GM18907 (cell line): ENCODE measurements around the gene GJA3.

Experiments
- ATAC-seq: cut with Tn5 transposase; IDR thresholded peaks from one replicate; pipeline ENCODE4 v1.9.1; 2021; ENCODE audit warnings: mild to moderate bottlenecking, moderate library complexity; ENCODE audit not compliant: unreplicated experiment

GJA3 gene

DNA sequence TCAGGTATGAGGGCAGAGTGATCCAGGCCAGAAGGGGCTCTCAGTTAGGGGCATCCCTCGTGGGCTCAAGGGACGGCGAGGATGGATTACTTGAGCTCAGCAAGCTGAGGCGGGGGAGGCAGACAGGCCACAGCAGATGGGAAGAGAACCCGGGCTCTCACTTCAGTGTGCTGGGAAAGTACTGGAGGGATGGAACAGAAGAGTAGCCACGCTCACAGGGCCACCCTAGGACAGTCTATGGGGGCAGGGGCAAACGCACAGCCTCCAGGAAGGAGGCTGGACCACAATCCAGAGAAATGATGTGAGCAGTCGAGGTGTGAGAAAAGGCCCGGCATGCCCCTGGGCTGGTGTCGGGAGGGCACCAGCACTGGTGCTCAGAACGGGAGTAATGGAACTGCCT, 9.2 kb downstream of the GJA3 start:
- no peak for ATAC-seq

DNA sequence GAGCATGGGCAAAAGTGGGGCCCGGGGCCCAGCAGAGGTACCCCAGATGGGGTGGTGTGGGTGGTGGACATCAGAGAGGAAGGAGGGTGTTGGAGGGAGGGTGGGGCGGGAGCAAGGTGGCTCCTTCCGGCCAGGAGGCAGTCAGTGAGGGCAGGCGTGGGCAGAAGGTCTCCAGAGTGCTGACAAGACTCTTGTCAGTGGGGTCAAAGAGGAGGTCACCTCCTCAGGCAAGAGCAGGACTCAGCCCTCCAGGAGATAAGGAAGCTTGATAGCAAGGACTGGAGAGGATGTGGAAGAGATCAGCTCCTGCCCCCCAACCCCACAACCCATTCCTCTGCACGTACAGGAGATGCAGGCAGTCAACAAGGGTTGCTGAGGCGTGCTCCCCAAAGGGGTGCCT, 9.8 kb downstream of the GJA3 start:
- ATAC-seq, result no peak

DNA sequence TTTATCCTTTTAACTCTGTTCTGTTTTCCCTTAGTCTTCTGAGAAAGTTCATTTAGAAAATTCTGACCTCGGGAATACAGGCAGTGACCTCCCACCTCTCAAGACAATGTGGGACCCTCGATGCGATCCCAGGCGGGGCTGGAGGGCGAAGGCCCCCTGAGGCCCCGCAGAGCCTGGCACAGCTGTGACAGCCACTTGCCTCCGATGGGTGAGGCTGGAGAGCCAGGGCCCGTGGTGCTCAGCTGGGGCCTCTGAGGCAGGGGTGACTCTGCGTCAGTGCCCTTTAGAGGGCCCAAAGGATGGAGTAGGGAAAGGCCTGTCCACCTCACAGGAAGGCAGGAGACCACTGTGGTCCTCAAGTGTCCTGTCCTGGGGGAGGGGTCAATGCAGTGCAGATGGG, 10.3 kb downstream of the GJA3 start:
- ATAC-seq, result no peak

DNA sequence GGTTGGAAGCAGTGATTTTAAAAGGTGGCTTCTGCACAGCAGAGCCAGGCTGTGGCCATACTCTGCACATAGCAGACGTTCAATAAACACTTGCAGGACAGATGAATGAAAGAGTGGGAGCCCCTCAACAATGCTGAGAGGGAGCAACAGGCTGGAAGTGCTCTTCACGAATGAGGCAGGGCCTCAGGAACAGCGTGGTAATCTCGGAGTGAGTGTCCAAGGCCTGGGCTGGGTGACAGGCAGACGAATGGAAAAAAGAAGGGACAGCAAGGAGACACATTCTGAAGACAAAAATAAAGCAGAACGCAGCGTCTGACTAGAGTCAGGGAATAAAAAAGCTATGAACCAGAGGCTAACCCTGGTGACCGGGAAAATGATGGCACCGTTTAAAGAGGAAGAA, 11.1 kb downstream of the GJA3 start:
- no peak for ATAC-seq

DNA sequence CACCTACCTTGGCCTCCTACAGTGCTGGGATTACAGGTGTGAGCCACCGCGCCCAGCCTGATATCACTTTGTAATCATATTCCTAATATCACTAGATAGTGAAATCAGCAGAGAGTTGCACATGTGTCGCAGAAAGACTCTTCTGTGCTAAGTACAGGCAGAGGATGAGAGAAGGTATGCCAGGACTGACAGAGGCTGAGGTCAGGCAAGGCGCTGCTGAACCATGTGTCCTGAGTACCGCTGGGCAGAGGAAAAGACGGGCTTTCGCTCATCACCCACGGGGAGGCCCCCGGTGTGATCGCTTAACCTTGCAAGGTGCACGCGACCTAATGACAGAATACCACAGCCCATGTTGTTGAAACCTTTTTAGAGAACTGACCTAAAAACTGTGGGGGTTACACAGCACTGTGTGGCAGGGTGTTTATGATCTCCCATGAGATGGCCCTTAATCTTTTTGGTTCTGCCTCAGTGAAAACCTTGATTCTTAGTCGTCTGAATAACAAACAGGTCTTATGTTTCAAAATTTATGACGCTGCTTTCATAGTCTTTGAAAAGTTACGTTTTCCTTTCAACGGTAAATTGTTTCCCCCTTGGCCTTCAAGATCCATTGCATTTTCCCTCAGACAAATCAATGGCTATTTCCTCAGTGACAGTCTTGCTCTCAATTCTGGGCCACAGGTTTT, 12.2 kb downstream of the GJA3 start:
- no peak for ATAC-seq

DNA sequence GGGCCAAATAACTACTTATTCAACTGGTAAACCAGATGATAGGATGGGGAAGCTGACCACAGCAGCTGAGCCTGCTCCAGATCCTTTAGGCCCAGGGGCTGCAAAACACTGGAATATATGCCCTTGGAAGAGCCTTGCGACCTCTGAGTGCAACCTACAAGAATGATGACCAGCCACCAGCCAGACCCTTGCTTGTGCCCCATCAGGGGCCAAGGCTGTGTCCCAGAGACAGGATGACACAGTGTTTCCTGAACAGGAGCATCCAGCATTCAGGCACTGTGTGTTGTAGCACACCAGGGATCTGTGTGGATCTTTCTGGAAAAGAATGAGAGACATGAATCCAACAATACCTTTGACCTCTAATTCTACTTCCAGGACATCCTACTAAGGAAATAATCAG, 14.5 kb downstream of the GJA3 start:
- no peak for ATAC-seq

DNA sequence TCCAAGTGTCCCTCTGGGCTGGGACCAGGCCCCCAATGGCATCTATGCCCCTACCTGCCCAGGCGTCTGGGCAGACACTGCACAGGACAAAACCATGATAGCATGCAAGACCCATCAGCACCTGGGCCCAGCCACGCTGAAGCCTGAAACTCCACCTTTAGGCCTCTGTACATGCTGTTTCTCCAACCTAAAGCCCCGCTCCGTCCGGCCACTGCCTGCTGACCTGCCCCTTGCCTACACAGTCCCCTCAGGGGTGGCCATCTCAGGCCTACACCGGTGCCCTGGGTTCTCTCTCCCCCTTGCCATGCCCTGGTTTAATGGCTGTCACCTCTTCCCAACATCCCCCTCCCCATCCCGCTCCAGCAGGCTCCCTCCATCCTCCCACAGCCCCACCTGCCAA, 15.3 kb downstream of the GJA3 start:
- no peak for ATAC-seq

DNA sequence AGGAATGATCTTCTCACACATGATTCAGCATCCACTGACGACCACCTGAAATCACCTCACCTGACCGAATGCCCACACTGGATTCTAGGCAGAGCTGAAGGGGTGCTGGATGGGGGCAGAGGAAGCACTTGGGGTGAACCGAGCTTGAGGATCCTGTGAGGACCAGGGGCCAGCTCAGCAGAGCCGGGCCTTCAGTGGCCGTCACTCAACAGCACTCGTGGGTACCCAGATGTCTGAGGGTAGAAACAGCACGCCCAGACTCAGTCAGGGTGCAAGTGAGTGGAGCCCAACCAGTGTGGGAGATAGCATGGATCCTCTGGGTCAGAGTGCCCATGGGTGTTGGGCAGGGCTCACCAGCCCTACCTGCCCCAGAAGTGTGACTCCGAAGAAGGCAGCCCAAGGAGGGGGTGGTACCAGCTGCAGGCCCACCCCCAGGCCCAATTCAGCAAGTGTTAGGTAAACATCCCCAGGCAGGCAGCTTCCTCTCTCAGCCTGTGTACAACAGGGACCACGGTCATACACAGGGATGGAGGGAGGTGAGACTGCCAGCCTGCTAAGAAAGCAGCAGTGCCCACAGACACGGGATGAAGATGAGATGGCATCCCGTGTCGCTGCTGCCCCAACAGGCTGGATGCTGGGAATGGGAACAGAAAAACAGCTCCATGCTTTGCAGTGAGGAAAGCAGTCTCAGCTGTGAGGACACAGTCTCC, 16.6 kb downstream of the GJA3 start:
- ATAC-seq, result no peak

DNA sequence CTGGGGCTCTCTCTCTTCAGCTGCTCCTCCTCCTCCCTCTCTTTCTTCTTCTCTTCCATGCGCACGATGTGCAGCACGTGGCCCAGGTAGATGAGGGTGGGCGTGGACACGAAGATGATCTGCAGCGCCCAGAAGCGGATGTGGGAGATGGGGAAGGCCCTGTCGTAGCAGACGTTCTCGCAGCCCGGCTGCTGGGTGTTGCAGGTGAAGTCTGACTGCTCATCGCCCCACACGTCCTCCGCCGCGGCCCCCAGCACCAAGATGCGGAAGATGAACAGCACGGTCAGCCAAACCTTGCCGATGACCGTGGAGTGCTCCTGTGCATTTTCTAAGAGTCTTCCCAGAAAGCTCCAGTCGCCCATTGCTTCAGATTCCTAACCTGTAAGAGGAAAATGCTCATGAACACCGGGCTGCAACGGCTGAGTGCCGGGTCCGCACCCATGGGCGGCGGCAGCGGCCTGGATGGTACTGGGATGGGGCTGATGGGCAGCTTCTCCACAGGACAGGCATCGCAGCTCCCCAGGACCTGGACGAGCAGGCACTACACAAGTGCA, 17.8 kb downstream of the GJA3 start:
- no peak for ATAC-seq

DNA sequence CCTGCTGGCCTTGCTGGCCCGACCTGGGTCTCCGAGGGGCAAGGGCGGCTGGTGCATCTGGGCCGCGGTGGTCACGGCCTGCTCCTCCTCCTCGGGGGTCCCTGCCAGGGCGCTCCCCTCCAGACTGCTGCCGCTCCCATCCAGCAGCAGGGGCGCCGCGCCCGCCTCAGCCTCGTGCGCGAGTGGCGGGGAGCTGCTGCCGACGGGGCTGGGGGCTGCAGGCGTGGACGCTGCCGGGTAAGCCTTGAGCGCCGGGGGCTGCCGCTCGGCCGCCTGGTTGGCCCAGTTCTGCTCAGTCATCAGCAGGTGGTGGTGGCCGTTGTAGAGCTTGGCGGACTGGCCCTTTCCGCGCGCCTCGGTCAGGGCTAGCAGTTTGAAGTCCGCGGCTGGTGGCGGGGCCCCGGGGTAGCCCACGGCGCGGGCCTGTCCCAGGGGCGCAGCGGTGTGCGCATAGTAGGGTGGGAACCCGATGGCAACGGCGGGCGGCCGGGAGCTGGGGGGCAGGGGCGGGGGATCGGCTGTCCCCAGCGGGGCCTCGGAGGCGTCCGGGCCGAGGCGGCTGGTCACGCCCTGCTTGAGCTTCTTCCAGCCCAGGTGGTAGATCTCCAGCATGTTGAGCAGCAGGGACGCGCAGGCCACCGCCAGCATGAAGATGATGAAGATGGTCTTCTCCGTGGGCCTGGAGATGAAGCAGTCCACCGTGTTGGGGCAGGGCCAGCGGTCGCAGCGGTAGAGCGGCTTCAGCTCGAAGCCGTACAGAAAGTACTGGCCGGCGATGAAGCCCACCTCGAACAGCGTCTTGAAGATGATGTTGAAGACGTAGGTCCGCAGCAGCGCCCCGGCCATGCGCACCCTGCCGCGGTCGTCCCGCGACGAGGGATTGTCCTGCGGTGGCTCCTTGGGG, 18.6 kb downstream of the GJA3 start:
- no peak for ATAC-seq

DNA sequence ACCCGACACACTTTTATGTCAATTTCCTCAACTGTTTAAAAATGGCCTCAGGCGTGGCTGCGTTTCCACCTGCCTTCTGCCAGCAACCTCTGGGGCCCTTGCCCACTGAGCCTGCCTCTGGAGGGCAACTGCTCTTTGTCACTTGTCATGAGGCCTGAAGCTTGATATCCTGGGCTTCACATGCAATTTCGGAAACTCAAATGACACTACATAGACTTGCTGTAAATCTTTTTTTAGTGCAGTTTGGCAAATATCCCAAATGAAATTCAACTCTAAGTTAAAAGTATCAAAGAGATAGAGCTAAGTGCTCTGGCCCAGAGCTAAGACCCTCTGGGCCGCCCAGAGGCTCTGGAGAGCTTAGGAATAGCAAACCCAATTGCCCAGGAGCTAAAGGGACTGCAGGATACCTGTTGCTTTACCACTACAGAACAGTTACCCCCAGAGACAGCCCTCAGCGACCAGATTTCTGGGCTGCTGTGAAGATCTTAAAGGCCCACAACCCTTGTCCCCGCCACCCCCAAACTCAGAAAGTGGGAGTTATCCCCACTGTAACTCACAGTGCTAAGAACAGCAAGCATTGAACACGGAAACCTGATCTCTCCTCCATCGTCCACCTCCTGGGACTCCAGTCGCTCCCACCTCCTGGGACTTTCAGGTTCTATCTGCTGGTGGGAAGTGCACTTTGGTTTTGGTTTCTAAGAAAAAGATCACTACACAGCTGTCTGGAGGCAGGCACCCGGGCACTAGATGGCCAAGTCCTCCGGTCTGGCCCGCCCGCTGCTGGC, 19.4 kb downstream of the GJA3 start:
- ATAC-seq, result no peak

DNA sequence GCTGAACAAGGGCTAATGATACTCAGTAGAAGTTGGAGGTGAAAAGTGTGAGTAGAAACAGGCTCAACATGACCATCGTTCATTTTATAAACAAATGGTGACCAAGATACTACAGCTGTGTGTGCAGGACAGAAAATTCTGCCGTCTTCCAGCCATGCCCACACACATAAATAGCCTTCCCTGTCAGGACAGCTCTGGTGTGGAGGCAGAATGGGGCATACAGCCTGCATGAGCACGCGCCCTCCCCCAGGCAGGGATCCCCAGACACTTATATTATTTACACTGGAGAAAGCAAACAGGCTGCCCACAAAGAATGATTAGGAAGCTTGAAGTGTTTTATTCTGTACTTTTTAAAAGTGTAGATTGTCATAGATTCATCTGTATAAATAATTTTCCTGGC, 20.4 kb downstream of the GJA3 start:
- ATAC-seq, result no peak

DNA sequence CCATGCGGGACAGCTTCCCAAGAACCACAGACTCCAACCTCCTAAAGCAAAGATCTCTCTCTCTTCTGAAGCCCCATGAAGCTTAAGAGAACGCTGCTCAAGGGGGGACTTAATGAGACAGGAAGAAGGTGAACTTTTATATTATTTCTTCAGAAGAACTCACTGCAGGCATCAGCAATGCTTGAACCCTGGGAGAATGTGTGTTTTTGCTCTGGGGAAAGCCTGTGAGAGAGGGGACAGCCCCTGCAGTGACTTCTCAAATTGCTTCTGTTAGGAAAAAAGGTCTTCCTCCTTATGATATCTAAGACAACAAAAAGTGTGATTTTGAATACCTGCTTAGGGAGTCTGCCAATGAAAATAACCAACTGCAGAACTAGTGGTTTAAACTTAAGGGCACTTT, 23.0 kb downstream of the GJA3 start:
- ATAC-seq, result no peak

DNA sequence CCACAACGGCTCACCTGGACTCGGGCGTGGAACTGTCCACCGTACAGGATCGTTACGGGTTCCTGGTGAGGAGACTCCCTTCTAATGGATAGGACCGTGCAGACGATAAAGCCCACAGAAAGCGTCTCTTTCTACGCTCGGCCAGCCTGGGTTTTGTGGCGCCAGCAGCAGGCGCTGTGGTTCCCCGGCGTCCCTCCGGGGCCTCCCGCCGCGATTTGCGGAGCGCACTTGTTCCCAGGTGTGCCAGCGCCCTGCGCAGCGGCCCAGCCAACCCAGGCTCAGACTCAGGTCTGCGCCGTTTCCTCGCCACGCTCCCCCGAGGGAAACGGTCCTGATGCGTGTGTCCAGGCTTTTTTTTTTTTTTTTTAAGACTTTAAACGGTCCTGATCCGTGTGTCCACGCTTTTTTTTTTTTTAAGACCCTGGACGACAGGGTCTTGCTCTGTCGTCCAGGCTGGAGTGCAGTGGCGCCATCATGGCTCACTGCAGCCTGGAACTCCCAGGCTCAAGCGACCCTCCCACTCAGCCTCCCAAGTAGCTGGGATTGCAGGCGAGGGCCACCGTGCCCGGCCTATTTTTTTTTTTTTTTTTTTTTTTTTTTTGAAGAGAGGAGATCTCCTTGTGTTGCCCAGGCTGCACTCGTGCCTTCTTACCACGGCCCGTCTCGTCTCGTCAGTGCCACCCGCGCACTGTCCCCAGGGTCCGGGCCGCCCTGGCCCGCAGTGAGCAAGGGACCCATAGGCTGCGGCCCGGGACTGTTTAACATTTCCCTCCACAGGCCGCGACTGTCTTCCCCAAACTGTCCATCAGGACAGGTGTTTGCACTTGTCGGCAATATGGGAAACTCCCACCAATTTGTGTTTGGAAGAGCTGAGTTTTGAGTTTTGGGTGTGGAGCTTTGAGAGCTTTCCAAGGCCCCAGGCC, 23.8 kb downstream of the GJA3 start:
- peak; percentile 76 for ATAC-seq

DNA sequence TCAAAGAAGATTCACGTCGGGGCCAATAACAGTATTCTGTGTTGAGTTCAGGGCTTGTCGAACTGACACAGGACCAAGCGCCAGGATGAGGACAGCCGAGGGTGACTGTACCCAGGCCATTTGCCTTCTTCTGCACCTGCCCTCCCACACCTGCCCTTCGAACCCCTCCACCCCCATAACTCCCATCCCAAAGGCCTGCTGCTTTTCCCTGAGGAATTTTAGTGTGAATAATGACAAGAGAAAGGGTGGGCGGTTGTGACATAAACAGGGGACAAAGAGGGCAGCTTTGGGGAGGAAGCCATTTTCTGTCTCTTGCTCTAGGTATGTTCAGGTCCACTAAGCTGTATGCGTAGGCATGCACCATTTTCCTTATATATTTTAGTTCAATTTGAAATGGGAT, 26.1 kb downstream of the GJA3 start:
- ATAC-seq, result no peak

DNA sequence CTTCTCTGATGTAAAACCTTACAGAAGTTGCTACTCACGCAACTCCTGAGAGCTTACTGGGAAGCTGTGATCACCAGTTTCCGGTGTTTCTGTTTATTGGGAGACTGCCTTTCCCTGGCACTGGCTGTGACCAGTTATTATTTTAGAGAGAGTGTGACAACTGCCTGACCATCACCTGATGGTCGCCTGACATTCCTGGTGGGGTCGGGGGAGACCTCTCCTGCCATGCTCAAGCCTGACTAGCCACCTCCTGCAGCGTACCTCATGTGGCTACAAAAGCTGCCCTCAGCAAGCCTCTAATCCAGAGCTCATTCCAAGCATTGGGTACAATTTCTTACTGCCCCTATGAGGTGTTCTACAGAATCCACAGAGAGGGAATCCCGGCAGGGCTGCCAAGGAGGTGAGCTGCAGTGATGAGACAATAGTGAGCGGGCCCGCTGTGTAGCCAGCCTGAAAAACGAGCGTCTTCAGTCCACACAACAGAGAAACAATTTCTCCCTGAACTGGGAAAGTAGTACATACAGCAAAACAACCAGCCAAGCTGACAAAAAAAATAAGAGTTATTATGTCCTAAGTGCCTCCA, 28.7 kb downstream of the GJA3 start:
- ATAC-seq, result no peak

DNA sequence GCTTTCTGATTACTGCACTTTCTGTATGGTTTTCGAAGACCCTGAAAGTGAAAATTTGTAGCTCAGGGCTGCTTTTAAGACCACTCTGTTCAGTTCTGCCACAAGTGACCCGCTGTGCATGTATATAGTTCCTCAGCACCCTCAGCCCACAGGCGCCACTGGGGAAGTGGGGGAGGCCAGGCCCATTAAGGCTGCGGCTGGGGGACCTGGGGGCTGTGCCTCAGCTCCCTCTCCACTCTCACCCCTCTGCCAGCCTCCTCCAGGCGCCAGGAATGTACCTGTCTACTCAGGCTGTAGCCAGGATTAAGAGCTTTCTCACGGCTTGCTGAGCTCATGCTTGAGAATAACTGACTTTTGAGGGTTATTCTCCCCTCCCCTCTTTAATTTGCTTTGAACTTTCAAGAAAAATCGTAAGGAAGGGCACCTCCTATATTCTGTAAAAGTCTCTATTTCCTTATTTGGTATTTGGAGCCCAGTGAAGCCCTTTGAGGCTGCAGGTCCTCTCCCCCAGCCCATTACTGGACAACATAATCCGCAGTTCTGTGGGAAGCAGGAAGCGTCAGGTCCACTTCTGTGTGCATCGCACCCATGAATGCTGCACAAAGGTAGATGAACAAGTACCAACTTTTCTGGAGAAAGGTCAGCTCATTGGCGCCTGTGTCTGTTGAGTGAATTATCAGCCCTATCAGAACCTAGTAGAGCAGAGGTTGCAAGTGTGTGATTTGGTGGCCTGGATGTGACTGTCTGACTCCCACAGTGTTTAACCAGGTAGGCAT, 29.6 kb downstream of the GJA3 start:
- no peak for ATAC-seq

DNA sequence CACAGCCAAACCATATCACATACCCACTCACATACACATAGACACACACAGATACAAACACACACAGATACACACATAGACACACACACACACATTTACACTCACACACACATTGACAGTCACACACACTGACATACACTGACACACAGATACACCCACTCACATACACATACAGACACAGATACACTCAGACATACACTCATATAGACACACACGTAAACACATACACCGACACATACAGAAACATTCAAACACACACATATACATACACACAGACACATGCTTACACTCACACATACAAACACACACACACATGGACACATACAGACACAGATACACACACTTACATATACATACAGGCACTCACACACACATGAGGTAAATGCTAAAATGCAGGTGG, 30.2 kb downstream of the GJA3 start:
- ATAC-seq, result no peak

DNA sequence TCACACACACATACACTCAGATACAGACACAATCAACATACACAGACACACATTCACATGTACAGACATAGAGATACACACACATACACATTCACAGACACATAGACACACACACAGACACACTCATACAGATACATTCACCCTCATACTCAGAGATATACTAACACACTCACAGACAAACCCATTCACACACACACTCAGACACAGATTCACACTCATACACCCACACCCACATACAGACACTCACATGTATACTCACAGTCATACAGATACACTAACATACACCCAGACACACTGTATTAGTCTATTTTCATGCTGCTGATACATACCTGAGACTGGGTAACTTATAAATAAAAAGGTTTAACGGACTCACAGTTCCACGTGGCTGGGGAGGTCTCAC, 30.8 kb downstream of the GJA3 start:
- ATAC-seq, result no peak
